K562 (cell line): ENCODE results near the gene LAMB2. TPM values are rescaled to one million over a fixed set of nuclear protein-coding genes. Genes with fewer than 3 reads are reported as not detected.

Experiments
- ATF3 ChIP-seq, 2 experiments: fragments of 450-650 bp in 1 of 2; sonication (generic) in 1 of 2; formaldehyde crosslinking in 1 of 2; IDR thresholded peaks in 1 of 2; conservative IDR thresholded peaks in 1 of 2; 2 replicates each; pipeline versions ENCODE4 v1.6.1 to v1.8.1; 2016 to 2023; ENCODE audit warnings: mild to moderate bottlenecking in 2 of 2, moderate library complexity in 2 of 2, inconsistent platforms in 1 of 2, missing genetic modification reagents in 1 of 2
- ATF7 ChIP-seq: fragments of 450-650 bp; IDR thresholded peaks from 2 replicates; pipeline ENCODE4 v1.7.1; 2014; ENCODE audit warnings: mild to moderate bottlenecking, moderate library complexity
- BHLHE40 ChIP-seq: IDR thresholded peaks from 2 replicates; pipeline ENCODE4 v1.6.1; 2011; ENCODE audit warnings: low read length, improper control_type of control experiment
- CCNT2 ChIP-seq: IDR thresholded peaks from 2 replicates; pipeline ENCODE4 v1.6.1; 2011; ENCODE audit warnings: borderline replicate concordance, low read depth, mild to moderate bottlenecking, moderate library complexity, mixed read lengths, low read length; ENCODE audit not compliant: insufficient read length; ENCODE audit errors: extremely low read depth
- CTBP1 ChIP-seq: fragments of 450-650 bp; IDR thresholded peaks from 2 replicates; pipeline ENCODE4 v1.6.1; 2016; ENCODE audit warnings: borderline replicate concordance
- ETS1 ChIP-seq: conservative IDR thresholded peaks from 2 replicates; pipeline ENCODE4 v1.6.1; 2011; ENCODE audit warnings: low read depth, mild to moderate bottlenecking, low read length; ENCODE audit not compliant: control insufficient read depth
- FOXK2 ChIP-seq, 2 experiments: fragments of 450-650 bp; IDR thresholded peaks in 1 of 2; conservative IDR thresholded peaks in 1 of 2; 2 replicates each; pipeline ENCODE4 v1.6.1; 2016; ENCODE audit warnings: low read depth in 2 of 2, mild to moderate bottlenecking in 1 of 2
- GTF2A2 ChIP-seq: IDR thresholded peaks from 2 replicates; pipeline ENCODE4 v1.6.1; 2016; ENCODE audit warnings: mild to moderate bottlenecking, missing genetic modification characterization, missing compliant biosample characterization
- HEY1 ChIP-seq: fragments of 250-450 bp; sonication (Bioruptor Pico); IDR thresholded peaks from 2 replicates; pipeline ENCODE4 v1.5.0; 2020; ENCODE audit warnings: mild to moderate bottlenecking, moderate library complexity, borderline replicate concordance
- HNRNPUL1 ChIP-seq: fragments of 200-400 bp; formaldehyde crosslinking; IDR thresholded peaks from 2 replicates; pipeline ENCODE4 v1.6.1; 2017; ENCODE audit warnings: low read length
- HOXB6 ChIP-seq: fragments of 250-450 bp; sonication (Bioruptor Pico); IDR thresholded peaks from 2 replicates; pipeline ENCODE4 v1.5.1; 2022; ENCODE audit warnings: mild to moderate bottlenecking, borderline replicate concordance
- MYNN ChIP-seq, 2 experiments: sonication (generic); formaldehyde crosslinking in 1 of 2; IDR thresholded peaks; 2 replicates each; pipeline versions ENCODE4 v1.5.0 to v1.6.1; 2016 to 2020; ENCODE audit warnings: antibody characterized with exemption in 1 of 2, missing genetic modification reagents in 1 of 2
- NCOA2 ChIP-seq, 2 experiments: fragments of 450-650 bp; IDR thresholded peaks; 2 replicates each; pipeline ENCODE4 v1.6.1; 2018; ENCODE audit warnings: mild to moderate bottlenecking in 2 of 2, moderate library complexity in 1 of 2; ENCODE audit not compliant: partially characterized antibody in 2 of 2
- OTX1 ChIP-seq: fragments of 450-650 bp; formaldehyde crosslinking; IDR thresholded peaks from 2 replicates; pipeline ENCODE4 v1.4.0; 2022; ENCODE audit warnings: mild to moderate bottlenecking
- PHF20 ChIP-seq: fragments of 450-650 bp; IDR thresholded peaks from 2 replicates; pipeline ENCODE4 v1.6.1; 2018; ENCODE audit not compliant: partially characterized antibody
- POU5F1 ChIP-seq: fragments of 150-350 bp; IDR thresholded peaks from 2 replicates; pipeline ENCODE4 v1.6.1; 2014; ENCODE audit warnings: borderline replicate concordance, low read length, low read depth, mild to moderate bottlenecking; ENCODE audit not compliant: partially characterized antibody
- RBBP5 ChIP-seq: fragments of 200-600 bp; sonication (generic); IDR thresholded peaks from 2 replicates; pipeline ENCODE4 v1.6.1; 2012; ENCODE audit warnings: borderline replicate concordance, mild to moderate bottlenecking, low read length, control low read depth, inconsistent platforms; ENCODE audit not compliant: insufficient read depth, poor library complexity, severe bottlenecking
- RBM15 ChIP-seq: fragments of 200-400 bp; formaldehyde crosslinking; IDR thresholded peaks from 2 replicates; pipeline ENCODE4 v1.6.1; 2018; ENCODE audit warnings: mild to moderate bottlenecking, low read length, moderate library complexity; ENCODE audit not compliant: insufficient read depth
- RBM39 ChIP-seq: fragments of 200-400 bp; formaldehyde crosslinking; optimal IDR thresholded peaks from 2 replicates; pipeline ENCODE3; 2018; ENCODE audit warnings: low read depth, low read length
- SMAD2 ChIP-seq: fragments of 150-350 bp; IDR thresholded peaks from 2 replicates; pipeline ENCODE4 v1.6.1; 2014; ENCODE audit warnings: low read depth, mild to moderate bottlenecking, low read length
- SREBF1 ChIP-seq: fragments of 150-350 bp; IDR thresholded peaks from 2 replicates; pipeline ENCODE4 v1.6.1; 2014; ENCODE audit warnings: antibody characterized with exemption, low read depth, low read length, borderline replicate concordance
- ZBTB34 ChIP-seq: fragments of 250-450 bp; sonication (Bioruptor Pico); IDR thresholded peaks from 2 replicates; pipeline ENCODE4 v1.8.0; 2021; ENCODE audit warnings: mild to moderate bottlenecking, moderate library complexity
- ZNF431 ChIP-seq: sonication (generic); formaldehyde crosslinking; IDR thresholded peaks from 2 replicates; pipeline ENCODE4 v1.8.0; 2022; ENCODE audit warnings: mild to moderate bottlenecking, missing genetic modification reagents
- ZNF507 ChIP-seq: conservative IDR thresholded peaks from 2 replicates; pipeline ENCODE4 v1.6.1; 2017; ENCODE audit warnings: missing genetic modification characterization, missing compliant biosample characterization
- ZNF766 ChIP-seq: fragments of 200-800 bp; sonication (Bioruptor generic); conservative IDR thresholded peaks from 2 replicates; pipeline ENCODE4 v1.6.1; 2016; ENCODE audit warnings: missing genetic modification characterization, missing compliant biosample characterization
- ZNF785 ChIP-seq: fragments of 250-450 bp; sonication (Bioruptor Pico); IDR thresholded peaks from 2 replicates; pipeline ENCODE4 v1.4.0; 2020; ENCODE audit warnings: mild to moderate bottlenecking
- ZNF79 ChIP-seq: fragments of 250-450 bp; sonication (Bioruptor Pico); IDR thresholded peaks from 2 replicates; pipeline ENCODE4 v1.4.0; 2020; ENCODE audit warnings: low read depth, mild to moderate bottlenecking, moderate library complexity
- polyA plus RNA-seq, 8 experiments: library from polyadenylated mRNA; depleted of rRNA in 4 of 8; stranded (reverse) in 5 of 8; unstranded in 3 of 8; fragments of >200 nt; fragmentation: Nextera tagmentation in 2 of 8; fragmentation: Illumina TruSeq in 1 of 8; extraction: Ambion mirVana in 2 of 8; extraction: Trizol in 1 of 8; gene quantifications; 2 replicates each; pipeline versions ENCODE4 v1.2.1 to v1.2.3, GENCODE V29; 2011 to 2014; ENCODE audit warnings: inconsistent platforms in 1 of 8, missing spikeins in 1 of 8
- total RNA-seq, 7 experiments: library from RNA; depleted of rRNA in 6 of 7; stranded (reverse); fragments of >200 nt in 6 of 7; fragmentation: Illumina TruSeq in 2 of 7; extraction: Trizol in 2 of 7; gene quantifications; 2 replicates each; pipeline versions ENCODE4 v1.2.1 to v1.2.3, GENCODE V29; 2011 to 2021; ENCODE audit warnings: low replicate concordance in 1 of 7

LAMB2 gene
- total and polyA plus RNA-seq, 9 of the 15 experiments (the other 6 are each of a cell fraction or from before 2014, with no cell fraction given), result 1.4 to 26.0 (median 16.2) TPM

DNA sequence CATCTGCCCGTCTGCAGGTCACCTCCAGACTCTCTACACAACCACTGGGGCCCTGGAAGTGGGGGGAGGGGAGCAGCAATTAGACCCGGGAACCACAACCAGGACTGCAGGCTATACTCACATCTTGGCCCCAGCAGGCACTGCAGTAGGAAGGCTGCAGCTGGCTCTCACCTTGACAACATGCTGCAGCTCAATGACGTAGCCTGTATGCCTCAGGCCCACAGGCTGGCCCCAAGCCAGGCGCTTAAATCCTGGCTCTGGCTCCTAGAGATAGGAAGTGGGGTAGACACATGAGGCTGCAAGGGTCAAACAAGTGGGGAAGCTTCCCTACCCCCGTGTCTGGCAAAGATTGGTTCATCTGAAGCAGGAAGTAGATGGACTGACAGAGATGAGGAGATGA, 34.4 kb downstream of the LAMB2 start (continued):
- no peak for TF ChIP-seq GTF2A2
- no peak for TF ChIP-seq PHF20
- TF ChIP-seq ZBTB34, result no peak
- TF ChIP-seq SREBF1, result no peak
- no peak for TF ChIP-seq ETS1
- no peak for TF ChIP-seq SMAD2
- no peak for TF ChIP-seq HNRNPUL1
- TF ChIP-seq ZNF785, result no peak
- TF ChIP-seq ATF7, result peak; percentile 89
- no peak for TF ChIP-seq NCOA2 (IDR thresholded peaks at IDR 0.05; ENCODE audit: partially characterized antibody in 2 of 2)
- no peak for TF ChIP-seq POU5F1
- TF ChIP-seq HOXB6, result no peak
- no peak for TF ChIP-seq ATF3 (IDR thresholded peaks at IDR 0.05)
- no peak for TF ChIP-seq ATF3 (CRISPR knock-in tag; conservative IDR thresholded peaks at IDR 0.05)
- no peak for TF ChIP-seq RBM39
- no peak for TF ChIP-seq RBM15
- peak; percentile 55 to 69; a peak in 3 of 4 replicates for TF ChIP-seq FOXK2 (conservative IDR thresholded peaks at IDR 0.05 in 1 of 2, IDR thresholded peaks at IDR 0.05 in 1 of 2; ENCODE audit: low read depth in 2 of 2)
- no peak for TF ChIP-seq CTBP1
- no peak for TF ChIP-seq MYNN (IDR thresholded peaks at IDR 0.05)
- no peak for TF ChIP-seq MYNN (CRISPR knock-in tag; IDR thresholded peaks at IDR 0.05)
- TF ChIP-seq RBBP5, result no peak
- TF ChIP-seq ZNF79 (CRISPR knock-in tag), result no peak
- TF ChIP-seq HEY1, result no peak
- no peak for TF ChIP-seq CCNT2
- no peak for TF ChIP-seq ZNF507
- TF ChIP-seq ZNF431 (CRISPR knock-in tag), result no peak
- no peak for TF ChIP-seq BHLHE40
- TF ChIP-seq ZNF766 (CRISPR knock-in tag), result no peak
- no peak for TF ChIP-seq OTX1 (CRISPR knock-in tag)
